DMS 273 (cell line): ENCODE data around the gene PCDH19.

Source experiments
- DNase-seq: peaks from one replicate; lab custom pipeline; 2025; ENCODE audit not compliant: unreplicated experiment; lab: John Stamatoyannopoulos, UW

Gene PCDH19

DNA sequence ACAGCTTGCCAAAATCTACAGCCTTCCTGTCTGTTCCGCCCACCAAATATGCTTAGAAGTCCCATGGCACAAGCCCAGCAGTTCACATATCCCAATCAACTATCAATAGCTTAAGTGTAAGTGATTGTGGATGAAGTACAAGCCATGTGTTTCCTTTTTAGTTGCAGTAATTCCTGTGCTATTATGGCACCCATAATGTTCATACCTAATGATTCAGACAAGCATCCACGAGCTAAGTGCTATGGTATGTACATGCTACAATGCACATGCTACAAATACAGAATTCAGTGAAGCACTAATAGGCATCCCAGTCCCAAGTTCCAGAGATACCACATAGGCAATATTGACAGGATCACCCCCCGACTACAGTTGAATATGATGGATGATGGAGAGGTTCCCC lies 94.5 kb downstream of the PCDH19 start:
- no peak for DNase-seq

DNA sequence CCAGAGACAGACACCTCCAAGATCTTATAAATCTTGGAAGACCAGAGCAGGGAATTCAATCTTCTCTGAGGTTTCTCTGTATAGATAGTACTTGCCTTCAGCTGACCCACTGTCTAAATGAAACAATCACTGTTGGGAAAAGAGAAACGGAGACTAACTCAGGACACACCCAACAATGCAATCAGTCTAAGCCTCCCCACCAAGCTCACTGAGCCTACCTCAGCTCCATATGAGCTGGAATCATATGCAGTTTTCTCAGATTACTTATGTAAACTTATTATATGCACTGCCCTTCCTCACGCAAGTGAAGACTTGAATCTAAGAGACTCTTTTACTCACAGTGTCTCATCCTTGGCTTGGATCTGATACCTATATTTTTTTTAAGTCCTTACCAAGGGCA lies 110.5 kb downstream of the PCDH19 start:
- no peak for DNase-seq

DNA sequence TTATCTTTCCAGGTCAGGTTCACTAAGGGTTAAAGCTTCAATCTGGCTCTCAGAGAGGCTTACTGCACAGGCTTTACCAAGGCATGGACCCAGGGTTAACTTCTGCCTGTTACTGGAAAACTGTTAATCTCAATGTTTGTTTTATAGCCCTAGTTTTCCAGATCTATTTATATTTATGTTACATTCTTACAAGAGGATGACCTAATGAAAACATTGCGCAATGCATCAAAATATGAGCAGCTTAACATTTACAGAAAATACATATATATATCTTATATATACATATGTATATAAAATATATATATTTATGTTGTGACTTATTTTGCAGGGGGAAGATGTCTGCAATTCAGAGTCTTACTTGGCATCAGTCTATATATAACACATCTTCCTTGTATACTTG lies 112.3 kb downstream of the PCDH19 start:
- DNase-seq, result no peak

DNA sequence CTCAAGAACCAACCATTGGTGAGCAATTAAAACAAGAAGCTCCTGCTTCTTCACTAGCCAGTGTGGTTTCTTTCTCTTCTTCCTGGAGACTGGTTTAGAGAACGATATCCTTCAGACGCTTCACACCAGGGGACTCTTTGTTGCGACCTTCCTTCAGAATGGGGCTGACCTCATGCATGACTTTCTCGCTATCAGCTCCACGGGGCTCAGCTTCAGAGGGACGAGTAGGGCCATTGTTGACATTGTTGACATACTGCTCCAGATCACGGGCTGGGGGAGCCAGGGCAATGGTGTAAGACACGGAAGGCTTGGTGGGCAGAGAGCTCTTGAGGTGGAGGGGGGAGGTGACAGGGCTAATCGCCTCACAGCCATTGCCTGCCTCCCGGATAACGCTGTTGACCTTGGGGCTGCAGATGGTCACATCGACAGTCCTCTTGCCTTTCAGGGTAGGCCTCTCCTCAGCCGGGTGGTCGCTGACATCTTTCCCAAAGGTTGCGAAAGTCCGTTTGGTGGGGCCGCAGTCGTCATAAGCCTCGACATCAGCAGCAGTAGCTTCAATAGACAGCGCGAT lies 113.8 kb downstream of the PCDH19 start:
- DNase-seq, result no peak

- no peak for DNase-seq
Measured at GRCh38 chrX:100294965-100295364, 115.1 kb downstream of the PCDH19 start.

- DNase-seq, result peak; percentile 68
Measured at GRCh38 chrX:100289066-100289558, 121.0 kb downstream of the PCDH19 start.

- no peak for DNase-seq
Measured at GRCh38 chrX:100277231-100277630, 132.8 kb downstream of the PCDH19 start.

DNA sequence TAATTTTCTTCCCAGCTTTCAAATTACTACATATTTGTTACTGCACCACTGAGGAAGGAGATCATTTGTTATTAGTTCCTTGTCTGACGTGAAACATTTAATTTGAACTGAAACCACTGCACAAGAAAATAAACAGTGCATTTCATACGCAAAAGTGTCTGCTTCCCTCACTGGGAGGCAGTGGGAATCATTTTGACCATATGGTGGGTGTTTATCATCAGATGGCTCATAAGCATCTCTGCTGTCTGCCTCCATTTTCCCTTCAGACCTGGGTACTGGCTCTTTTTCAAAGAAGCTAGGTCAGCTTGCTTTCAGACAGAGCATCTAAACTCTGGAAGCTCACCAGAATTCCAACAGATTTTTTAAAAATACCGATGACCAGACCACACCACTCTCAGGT lies 135.2 kb downstream of the PCDH19 start:
- DNase-seq, result peak; percentile 74

DNA sequence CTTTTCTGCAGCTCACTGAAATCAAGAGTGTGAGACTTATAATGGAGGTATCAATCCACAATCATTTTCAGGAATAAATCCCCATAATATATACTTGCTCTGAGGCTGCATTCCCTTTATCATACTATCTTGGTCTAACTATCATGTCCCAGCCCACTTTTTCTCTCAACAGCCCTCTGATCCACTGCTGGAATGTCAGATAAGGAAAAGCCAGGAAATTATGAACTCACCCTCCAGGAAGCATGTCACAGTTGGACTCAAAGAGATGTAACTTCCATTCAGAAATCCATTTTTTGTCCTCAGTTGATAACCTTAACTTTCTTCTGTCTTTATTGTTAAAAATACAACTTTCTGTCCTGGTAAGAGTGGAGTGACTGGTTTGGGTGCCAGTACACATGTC lies 144.9 kb downstream of the PCDH19 start:
- no peak for DNase-seq

GRCh38 chrX:100264200-100264599 lies 145.9 kb downstream of the PCDH19 start:
- no peak for DNase-seq

- DNase-seq, result no peak
Measured at GRCh38 chrX:100263650-100264049, 146.4 kb downstream of the PCDH19 start.

DNA sequence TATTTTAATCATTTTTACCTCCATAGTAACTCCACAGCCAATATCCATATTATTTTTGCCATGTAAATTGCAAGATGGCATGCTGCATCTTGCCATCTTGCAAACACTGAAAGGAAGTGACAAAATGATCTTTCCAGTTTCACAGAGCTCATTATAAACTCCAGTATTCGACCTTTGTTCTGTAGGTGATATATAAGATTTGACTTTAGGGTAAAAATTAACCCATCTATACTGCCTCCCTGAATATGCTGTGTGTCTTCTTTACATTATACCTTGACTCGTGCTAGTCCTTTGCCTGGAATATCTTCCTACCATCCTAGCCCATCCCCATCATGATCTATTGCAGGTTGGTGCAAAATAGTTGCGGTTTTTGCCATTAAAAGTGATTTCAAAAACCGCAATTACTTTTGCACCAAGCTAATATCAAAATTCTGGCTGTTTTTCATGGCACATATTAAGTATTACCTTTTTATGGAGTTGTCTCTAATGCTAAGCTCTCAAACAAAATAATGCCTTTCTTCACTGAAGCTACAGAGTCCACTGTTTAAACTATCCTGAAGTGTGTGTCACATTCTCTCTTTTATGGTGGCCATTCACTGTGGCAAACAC lies 161.1 kb downstream of the PCDH19 start:
- no peak for DNase-seq

DNA sequence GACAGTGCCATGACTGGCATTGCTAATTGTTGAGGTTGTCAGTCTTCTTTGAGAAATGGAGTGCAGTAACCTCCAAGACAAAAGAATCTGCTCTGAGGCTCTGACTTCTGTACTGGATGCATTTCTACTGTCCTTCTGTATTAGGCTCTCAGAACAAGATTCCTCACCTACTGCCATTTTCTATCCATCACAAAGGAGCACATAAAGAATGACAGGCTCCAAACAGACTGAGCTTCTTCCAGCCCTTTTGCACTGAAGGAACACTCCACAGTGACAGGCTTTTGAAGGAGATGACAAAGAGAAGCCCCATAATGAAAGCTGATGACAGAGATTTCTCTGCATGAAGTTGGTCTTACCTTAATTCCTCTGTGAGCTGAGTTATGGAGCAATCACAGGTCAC lies 162.2 kb downstream of the PCDH19 start:
- DNase-seq, result no peak

- DNase-seq, result no peak
Measured at GRCh38 chrX:100244681-100245080, 165.4 kb downstream of the PCDH19 start.
